SK-MEL-5 (cell line): ENCODE data around the gene CGRRF1. TPM values are rescaled to one million over a fixed set of nuclear protein-coding genes. Genes with fewer than 3 reads are reported as not detected.

Experiments used
- DNase-seq: peaks from one replicate; pipeline ENCODE4 v3.0.0-alpha.2; 2016; ENCODE audit warnings: low read depth, low spot score
- in situ Hi-C: cut with HindIII; loops from 2 replicates; pipeline ENCODE4 v1.10.0; 2016; ENCODE audit warnings: low sequenced_read_pairs, high pct_unique_total_duplicates, low pct_unique_long_range_greater_than_20kb
- total RNA-seq: library from RNA; depleted of rRNA; stranded (reverse); fragments of >200 nt; shearing (Covaris generic); gene quantifications from 2 replicates; pipeline ENCODE4 v1.2.3, GENCODE V29; 2014

The CGRRF1 gene
- total RNA-seq, 1 experiment from 2014 or later, result 19.3 TPM

GRCh38 chr14:54529811-54530210, 20.1 kb downstream of the CGRRF1 start:
- no peak for DNase-seq
- in situ Hi-C loops, result no loop called here

- in situ Hi-C loops, result no loop called here
- DNase-seq, result no peak
Observed at GRCh38 chr14:54532111-54533012, 22.7 kb downstream of the CGRRF1 start.

- no peak for DNase-seq
- in situ Hi-C loops, result no loop called here
Observed at GRCh38 chr14:54533100-54533499, 23.4 kb downstream of the CGRRF1 start.

GRCh38 chr14:54535126-54535525, 25.4 kb downstream of the CGRRF1 start:
- in situ Hi-C loops, result no loop called here
- no peak for DNase-seq

GRCh38 chr14:54535646-54536045, 25.9 kb downstream of the CGRRF1 start:
- in situ Hi-C loops, result no loop called here
- no peak for DNase-seq

GRCh38 chr14:54537651-54538050, 27.9 kb downstream of the CGRRF1 start:
- DNase-seq, result no peak
- in situ Hi-C loops, result no loop called here

GRCh38 chr14:54538055-54538454, 28.3 kb downstream of the CGRRF1 start:
- in situ Hi-C loops, result no loop called here
- no peak for DNase-seq

GRCh38 chr14:54547583-54547982, 37.9 kb downstream of the CGRRF1 start:
- in situ Hi-C loops, result no loop called here
- DNase-seq, result no peak

GRCh38 chr14:54548491-54548890, 38.8 kb downstream of the CGRRF1 start:
- no peak for DNase-seq
- in situ Hi-C loops, result no loop called here

GRCh38 chr14:54549862-54550261, 40.2 kb downstream of the CGRRF1 start:
- DNase-seq, result no peak
- in situ Hi-C loops, result no loop called here

- in situ Hi-C loops, result no loop called here
- DNase-seq, result no peak
Observed at GRCh38 chr14:54550514-54550913, 40.8 kb downstream of the CGRRF1 start.

GRCh38 chr14:54554401-54554800, 44.7 kb downstream of the CGRRF1 start:
- in situ Hi-C loops, result no loop called here
- no peak for DNase-seq

GRCh38 chr14:54555651-54556050, 45.9 kb downstream of the CGRRF1 start:
- peak; percentile 25 for DNase-seq
- in situ Hi-C loops, result no loop called here

- in situ Hi-C loops, result no loop called here
- DNase-seq, result no peak
Observed at GRCh38 chr14:54556535-54556934, 46.8 kb downstream of the CGRRF1 start.

GRCh38 chr14:54562334-54562733, 52.6 kb downstream of the CGRRF1 start:
- no peak for DNase-seq

GRCh38 chr14:54564071-54564867, 54.6 kb downstream of the CGRRF1 start:
- peak; percentile 50 for DNase-seq
- in situ Hi-C loops, result no loop called here

More at GRCh38 chr14:54562334-54562733, 52.6 kb downstream of the CGRRF1 start:
- in situ Hi-C loops, result no loop called here

- in situ Hi-C loops, result no loop called here
- DNase-seq, result peak; percentile 40
Observed at GRCh38 chr14:54564868-54565784, 55.4 kb downstream of the CGRRF1 start.
